A549 (cell line): Measurements from ENCODE around the gene RAB17. TPM values are rescaled to one million over a fixed set of nuclear protein-coding genes. Genes with fewer than 3 reads are reported as not detected.

ENCODE experiments used
- ATAC-seq, 2 experiments: fragments of 200-7000 bp in 1 of 2; fragments of >200 bp in 1 of 2; cut with Nextera tagmentation in 1 of 2; cut with Tn5 transposase in 1 of 2; 3 replicates each; pipeline versions ENCODE4 v1.8.0 to v1.9.1; 2018 to 2020; ENCODE audit warnings: mild to moderate bottlenecking in 1 of 2, moderate library complexity in 1 of 2
- CTCF ChIA-PET: fragments of 300-600 bp; sonication (Branson Sonifier 250); formaldehyde crosslinking; extraction: SDS; loops from one replicate; lab custom pipeline; 2021; ENCODE audit warnings: antibody characterized with exemption, inconsistent platforms; lab: Yijun Ruan, JAX
- POLR2A ChIA-PET: fragments of 350-600 bp; formaldehyde crosslinking; extraction: SDS; loops from one replicate; lab custom pipeline; 2021; ENCODE audit warnings: antibody characterized with exemption, inconsistent platforms; lab: Yijun Ruan, JAX
- DNase-seq, 2 experiments: peaks; one replicate each; pipeline versions ENCODE4 v3.0.0 to v3.0.0-alpha.2; 2011 to 2016; ENCODE audit warnings: low read depth in 1 of 2, low spot score in 1 of 2
- FAIRE-seq: peaks from 2 replicates; lab custom pipeline; 2011; peaks lifted over from hg19 to GRCh38; lab: Jason Lieb, UNC
- H3K27ac ChIP-seq, 2 experiments: fragments of >200 bp; sonication (Bioruptor Twin); formaldehyde crosslinking; 3 replicates each; pipeline ENCODE4 v1.5.1; 2016 to 2017
- H3K4me1 ChIP-seq: fragments of >200 bp; sonication (Bioruptor Twin); formaldehyde crosslinking; 3 replicates; pipeline ENCODE4 v1.6.1; 2016
- H3K4me2 ChIP-seq: fragments of >200 bp; sonication (Bioruptor Twin); formaldehyde crosslinking; 3 replicates; pipeline ENCODE4 v1.6.1; 2016
- H3K4me3 ChIP-seq: fragments of >200 bp; sonication (Bioruptor Twin); formaldehyde crosslinking; 3 replicates; pipeline ENCODE4 v1.5.1; 2016
- H3K9me3 ChIP-seq: fragments of >200 bp; sonication (Bioruptor Twin); formaldehyde crosslinking; 3 replicates; pipeline ENCODE4 v1.6.1; 2016
- CBX8 ChIP-seq: fragments of 200-600 bp; sonication (generic); IDR thresholded peaks from 2 replicates; pipeline ENCODE4 v1.6.1; 2016
- CEBPB ChIP-seq, 2 experiments: fragments of >200 bp in 1 of 2; sonication (Bioruptor Twin) in 1 of 2; formaldehyde crosslinking in 1 of 2; IDR thresholded peaks; 2 replicates each; pipeline ENCODE4 v1.6.1; 2012 to 2016
- CHD2 ChIP-seq: fragments of 150-350 bp; IDR thresholded peaks from 2 replicates; pipeline ENCODE4 v1.6.1; 2014; ENCODE audit warnings: low read length; ENCODE audit not compliant: partially characterized antibody
- CHD4 ChIP-seq: fragments of 200-600 bp; sonication (generic); IDR thresholded peaks from 2 replicates; pipeline ENCODE4 v1.6.1; 2016; ENCODE audit warnings: antibody characterized with exemption, mild to moderate bottlenecking, borderline replicate concordance
- ESRRA ChIP-seq: fragments of 150-350 bp; IDR thresholded peaks from 2 replicates; pipeline ENCODE4 v1.6.1; 2014; ENCODE audit warnings: mild to moderate bottlenecking, low read length, borderline replicate concordance
- FOSB ChIP-seq: fragments of 250-450 bp; sonication (Bioruptor Pico); IDR thresholded peaks from 2 replicates; pipeline ENCODE4 v1.5.0; 2020; ENCODE audit warnings: mild to moderate bottlenecking, moderate library complexity
- FOSL2 ChIP-seq, 2 experiments: fragments of 450-650 bp in 1 of 2; fragments of >200 bp in 1 of 2; sonication (Bioruptor Twin) in 1 of 2; formaldehyde crosslinking; IDR thresholded peaks; 2 replicates each; pipeline versions ENCODE4 v1.5.0 to v1.6.1; 2016 to 2020; ENCODE audit warnings: mild to moderate bottlenecking in 1 of 2, moderate library complexity in 1 of 2
- FOXS1 ChIP-seq: fragments of 250-450 bp; sonication (Bioruptor Pico); IDR thresholded peaks from 2 replicates; pipeline ENCODE4 v1.5.0; 2020; ENCODE audit warnings: mild to moderate bottlenecking, moderate library complexity
- GATA3 ChIP-seq: IDR thresholded peaks from 2 replicates; pipeline ENCODE4 v1.6.1; 2012; ENCODE audit warnings: borderline replicate concordance
- HDAC2 ChIP-seq: fragments of 200-600 bp; sonication (generic); IDR thresholded peaks from 2 replicates; pipeline ENCODE4 v1.6.1; 2016
- HOXA7 ChIP-seq: fragments of 250-450 bp; sonication (Bioruptor Pico); IDR thresholded peaks from 2 replicates; pipeline ENCODE4 v1.5.0; 2020; ENCODE audit warnings: mild to moderate bottlenecking, moderate library complexity
- HOXB5 ChIP-seq: fragments of 250-450 bp; sonication (Bioruptor Pico); IDR thresholded peaks from 2 replicates; pipeline ENCODE4 v1.5.0; 2020; ENCODE audit warnings: mild to moderate bottlenecking, moderate library complexity
- KDM1A ChIP-seq: fragments of 200-600 bp; sonication (generic); IDR thresholded peaks from 2 replicates; pipeline ENCODE4 v1.6.1; 2016; ENCODE audit warnings: low read depth, mild to moderate bottlenecking
- MYC ChIP-seq: IDR thresholded peaks from 2 replicates; pipeline ENCODE4 v1.6.1; 2012; ENCODE audit warnings: mild to moderate bottlenecking, inconsistent platforms, low read length, improper control_type of control experiment, borderline replicate concordance
- NPAS2 ChIP-seq: fragments of 250-450 bp; sonication (Bioruptor Pico); IDR thresholded peaks from 2 replicates; pipeline ENCODE4 v1.8.0; 2022; ENCODE audit warnings: mild to moderate bottlenecking, moderate library complexity, borderline replicate concordance
- NR3C1 ChIP-seq: fragments of >200 bp; sonication (Bioruptor Twin); formaldehyde crosslinking; IDR thresholded peaks from 3 replicates; pipeline ENCODE4 v1.6.1; 2017
- RARB ChIP-seq: fragments of 250-450 bp; sonication (Bioruptor Pico); IDR thresholded peaks from 2 replicates; pipeline ENCODE4 v1.8.0; 2021; ENCODE audit warnings: mild to moderate bottlenecking, moderate library complexity
- RFX5 ChIP-seq: fragments of 450-650 bp; IDR thresholded peaks from 2 replicates; pipeline ENCODE4 v1.7.1; 2014; ENCODE audit warnings: antibody characterized with exemption, mild to moderate bottlenecking, moderate library complexity
- SMC3 ChIP-seq: fragments of >200 bp; sonication (Bioruptor Twin); formaldehyde crosslinking; IDR thresholded peaks from 3 replicates; pipeline ENCODE4 v1.6.1; 2018; ENCODE audit warnings: inconsistent platforms
- SREBF2 ChIP-seq: fragments of 450-650 bp; IDR thresholded peaks from 2 replicates; pipeline ENCODE4 v1.6.1; 2014; ENCODE audit warnings: mild to moderate bottlenecking, moderate library complexity
- WGBS: methylation state at CpG from one replicate; pipeline ENCODE4 v1.1.6; 2017; ENCODE audit errors: missing lambda C conversion rate; 5-methylcytosine and 5-hydroxymethylcytosine counted together
- polyA plus RNA-seq, 4 experiments: library from polyadenylated mRNA; depleted of rRNA in 3 of 4; stranded (reverse); fragments of >200 nt; fragmentation: RNase III in 1 of 4; extraction: RNeasy Plus Mini Kit Qiagen cat#74134 plus additional on column Dnase treatment in 1 of 4; gene quantifications; 2 replicates in 3 of 4; 3 replicates in 1 of 4; pipeline ENCODE4 v1.2.3, GENCODE V29; 2011 to 2017
- TF ChIP-seq, protein P1 (sequence below): IDR thresholded peaks from 2 replicates; pipeline ENCODE4 v1.6.1; 2012
- TF ChIP-seq, protein P2 (sequence below): fragments of 250-450 bp; sonication (Bioruptor Pico); IDR thresholded peaks from 2 replicates; pipeline ENCODE4 v1.5.0; 2021; ENCODE audit warnings: mild to moderate bottlenecking, moderate library complexity, borderline replicate concordance
- TF ChIP-seq, protein P3 (sequence below): fragments of >200 bp; sonication (Bioruptor Twin); formaldehyde crosslinking; IDR thresholded peaks from 3 replicates; pipeline ENCODE4 v1.6.1; 2016
- TF ChIP-seq, protein P4 (sequence below): fragments of 150-350 bp; IDR thresholded peaks from 2 replicates; pipeline ENCODE4 v1.6.1; 2014; ENCODE audit warnings: low read depth, mild to moderate bottlenecking, low read length
- TF ChIP-seq, protein P5 (sequence below): fragments of 250-450 bp; sonication (Bioruptor Pico); IDR thresholded peaks from 2 replicates; pipeline ENCODE4 v1.5.0; 2020; ENCODE audit warnings: low read depth, mild to moderate bottlenecking, moderate library complexity

RAB17 gene
- polyA plus RNA-seq, 2 of the 4 experiments (the other 2 are of a cell fraction), result 0.44 to 2.2 TPM

DNA sequence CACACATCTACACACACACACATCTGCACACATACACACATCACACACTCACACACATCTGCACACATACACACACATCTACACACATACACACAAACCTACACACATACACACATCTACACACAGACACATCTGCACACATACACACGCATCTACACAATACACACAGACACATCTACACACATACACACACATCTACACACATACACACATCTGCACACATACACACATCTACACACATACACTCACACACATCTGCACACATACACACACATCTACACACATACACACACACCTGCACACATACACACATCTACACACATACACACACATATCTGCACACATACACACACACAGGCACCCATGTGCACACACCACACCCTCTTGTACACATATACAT is 24.6 kb downstream of the RAB17 start:
- WGBS, result 97% methylated on average over 1 of the region's 1 CpG
- Histone ChIP-seq H3K4me1 (no peaks in the 10 kb centered on the region), H3K4me3 (no peak overlapping the region), H3K4me2 (no peak overlapping the region), H3K27ac (no peak overlapping the region), H3K9me3 (no peaks in the 10 kb centered on the region)
- ChIA-PET CTCF (interaction anchor here (1.0 kb wide), 2 partner anchors 9 to 401 kb away, joined by 3 to 5 read pairs; no protein-coding TSS in a partner anchor), POLR2A (interaction anchor here (0.5 kb wide), 1 partner anchor 433 kb away, joined by 3 read pairs; no protein-coding TSS in a partner anchor)
- FAIRE-seq (no peak), DNase-seq (no peak), ATAC-seq (no peak)
- TF ChIP-seq, protein P1, sequence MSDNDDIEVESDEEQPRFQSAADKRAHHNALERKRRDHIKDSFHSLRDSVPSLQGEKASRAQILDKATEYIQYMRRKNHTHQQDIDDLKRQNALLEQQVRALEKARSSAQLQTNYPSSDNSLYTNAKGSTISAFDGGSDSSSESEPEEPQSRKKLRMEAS, result no peak
- TF ChIP-seq CHD4, result no peak
- no peak for TF ChIP-seq FOXS1
- TF ChIP-seq ESRRA, result no peak
- no peak for TF ChIP-seq SMC3
- no peak for TF ChIP-seq NPAS2 (CRISPR knock-in tag)
- no peak for TF ChIP-seq SREBF2
- TF ChIP-seq, protein P2, sequence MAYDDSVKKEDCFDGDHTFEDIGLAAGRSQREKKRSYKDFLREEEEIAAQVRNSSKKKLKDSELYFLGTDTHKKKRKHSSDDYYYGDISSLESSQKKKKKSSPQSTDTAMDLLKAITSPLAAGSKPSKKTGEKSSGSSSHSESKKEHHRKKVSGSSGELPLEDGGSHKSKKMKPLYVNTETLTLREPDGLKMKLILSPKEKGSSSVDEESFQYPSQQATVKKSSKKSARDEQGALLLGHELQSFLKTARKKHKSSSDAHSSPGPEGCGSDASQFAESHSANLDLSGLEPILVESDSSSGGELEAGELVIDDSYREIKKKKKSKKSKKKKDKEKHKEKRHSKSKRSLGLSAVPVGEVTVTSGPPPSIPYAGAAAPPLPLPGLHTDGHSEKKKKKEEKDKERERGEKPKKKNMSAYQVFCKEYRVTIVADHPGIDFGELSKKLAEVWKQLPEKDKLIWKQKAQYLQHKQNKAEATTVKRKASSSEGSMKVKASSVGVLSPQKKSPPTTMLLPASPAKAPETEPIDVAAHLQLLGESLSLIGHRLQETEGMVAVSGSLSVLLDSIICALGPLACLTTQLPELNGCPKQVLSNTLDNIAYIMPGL (CRISPR knock-in tag), result no peak
- no peak for TF ChIP-seq NR3C1
- TF ChIP-seq CHD2, result no peak
- TF ChIP-seq, protein P3, sequence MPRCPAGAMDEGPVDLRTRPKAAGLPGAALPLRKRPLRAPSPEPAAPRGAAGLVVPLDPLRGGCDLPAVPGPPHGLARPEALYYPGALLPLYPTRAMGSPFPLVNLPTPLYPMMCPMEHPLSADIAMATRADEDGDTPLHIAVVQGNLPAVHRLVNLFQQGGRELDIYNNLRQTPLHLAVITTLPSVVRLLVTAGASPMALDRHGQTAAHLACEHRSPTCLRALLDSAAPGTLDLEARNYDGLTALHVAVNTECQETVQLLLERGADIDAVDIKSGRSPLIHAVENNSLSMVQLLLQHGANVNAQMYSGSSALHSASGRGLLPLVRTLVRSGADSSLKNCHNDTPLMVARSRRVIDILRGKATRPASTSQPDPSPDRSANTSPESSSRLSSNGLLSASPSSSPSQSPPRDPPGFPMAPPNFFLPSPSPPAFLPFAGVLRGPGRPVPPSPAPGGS, result no peak
- no peak for TF ChIP-seq RFX5
- TF ChIP-seq, protein P4, sequence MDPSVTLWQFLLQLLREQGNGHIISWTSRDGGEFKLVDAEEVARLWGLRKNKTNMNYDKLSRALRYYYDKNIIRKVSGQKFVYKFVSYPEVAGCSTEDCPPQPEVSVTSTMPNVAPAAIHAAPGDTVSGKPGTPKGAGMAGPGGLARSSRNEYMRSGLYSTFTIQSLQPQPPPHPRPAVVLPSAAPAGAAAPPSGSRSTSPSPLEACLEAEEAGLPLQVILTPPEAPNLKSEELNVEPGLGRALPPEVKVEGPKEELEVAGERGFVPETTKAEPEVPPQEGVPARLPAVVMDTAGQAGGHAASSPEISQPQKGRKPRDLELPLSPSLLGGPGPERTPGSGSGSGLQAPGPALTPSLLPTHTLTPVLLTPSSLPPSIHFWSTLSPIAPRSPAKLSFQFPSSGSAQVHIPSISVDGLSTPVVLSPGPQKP, result no peak
- TF ChIP-seq CEBPB (IDR thresholded peaks at IDR 0.05), result no peak
- TF ChIP-seq HDAC2, result no peak
- TF ChIP-seq FOSL2 (IDR thresholded peaks at IDR 0.05), result no peak
- no peak for TF ChIP-seq FOSL2 (CRISPR knock-in tag; IDR thresholded peaks at IDR 0.05)
- TF ChIP-seq FOSB (CRISPR knock-in tag), result no peak
- no peak for TF ChIP-seq GATA3
- TF ChIP-seq CBX8, result no peak

DNA sequence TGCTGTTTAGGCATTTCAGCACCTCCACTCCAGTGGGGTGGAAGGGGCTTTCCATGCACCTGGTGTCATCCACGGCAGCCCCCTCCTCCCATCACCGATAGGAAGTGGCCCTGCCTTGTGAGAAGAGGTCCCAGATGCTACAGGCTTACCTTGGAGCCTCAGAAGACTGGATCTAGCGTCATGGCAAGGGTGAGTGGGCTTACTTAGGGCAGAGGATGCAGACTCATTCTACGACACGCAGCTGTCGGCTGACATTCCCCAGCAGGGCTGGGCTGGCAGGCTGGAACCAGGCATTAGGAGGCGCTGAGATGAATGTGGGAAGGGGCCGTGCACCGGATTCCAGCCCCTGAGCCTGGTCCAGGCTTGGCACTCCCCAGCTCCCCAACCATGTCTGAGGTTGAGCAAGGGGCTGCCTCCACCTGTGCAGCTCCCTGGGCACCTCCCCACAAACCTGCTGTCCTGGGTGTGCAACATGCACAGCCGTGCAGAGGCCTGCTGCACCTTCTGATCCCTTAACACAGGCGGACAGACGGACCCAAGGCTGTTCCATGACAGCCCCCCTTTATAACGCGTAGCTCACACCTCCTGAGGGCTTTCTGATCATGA is 25.9 kb downstream of the RAB17 start:
- Histone ChIP-seq H3K4me2 (no peak overlapping the region), H3K4me1 (no peaks in the 10 kb centered on the region), H3K27ac (no peak overlapping the region), H3K9me3 (no peaks in the 10 kb centered on the region), H3K4me3 (no peak overlapping the region)
- 55% methylated on average over 14 of the region's 14 CpGs for WGBS
- TF ChIP-seq HOXA7 (CRISPR knock-in tag) (no peak), HOXB5 (no peak), KDM1A (no peak), MYC (no peak), RARB (CRISPR knock-in tag) (no peak)
- TF ChIP-seq, protein P3, result no peak
- TF ChIP-seq, protein P1, result no peak
- TF ChIP-seq, protein P5, sequence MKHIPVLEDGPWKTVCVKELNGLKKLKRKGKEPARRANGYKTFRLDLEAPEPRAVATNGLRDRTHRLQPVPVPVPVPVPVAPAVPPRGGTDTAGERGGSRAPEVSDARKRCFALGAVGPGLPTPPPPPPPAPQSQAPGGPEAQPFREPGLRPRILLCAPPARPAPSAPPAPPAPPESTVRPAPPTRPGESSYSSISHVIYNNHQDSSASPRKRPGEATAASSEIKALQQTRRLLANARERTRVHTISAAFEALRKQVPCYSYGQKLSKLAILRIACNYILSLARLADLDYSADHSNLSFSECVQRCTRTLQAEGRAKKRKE (CRISPR knock-in tag), result no peak
- FAIRE-seq (no peak), DNase-seq (no peak), ATAC-seq (peak; percentile 6 to 14; a peak in 3 of 6 replicates)
- POLR2A ChIA-PET, result no interaction called here
- CTCF ChIA-PET, result no interaction called here
